ENCODE results near the gene CMTM1. TPM values are rescaled to one million over a fixed set of nuclear protein-coding genes. Genes with fewer than 3 reads are reported as not detected.

CMTM1 gene
- total and polyA plus RNA-seq, 11 donors = 0.40 to 2.4 (median 1.1) TPM; not detected in 2

DNA sequence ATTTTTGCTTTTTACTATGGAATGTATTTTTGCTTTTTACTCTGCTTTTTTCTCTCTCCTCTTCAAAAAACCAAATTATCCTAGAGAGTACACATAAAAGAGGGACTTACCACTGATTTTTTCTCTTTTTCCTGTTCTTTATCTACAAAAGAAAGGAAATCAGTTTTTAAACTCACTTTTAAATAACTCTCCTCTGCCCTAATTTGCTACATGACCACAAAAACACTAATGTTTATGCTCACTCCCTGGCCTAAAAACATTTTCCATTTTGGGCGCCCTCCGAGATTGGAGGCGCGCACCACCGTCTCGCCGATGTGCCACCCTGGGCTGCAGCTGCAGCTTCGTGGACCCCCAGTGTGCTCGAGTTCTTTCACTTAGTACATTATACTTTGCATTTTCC lies 17.4 kb upstream of the CMTM1 start:
- peaks cover 0 to 66% (median 43%) of the 10 kb centered on the region in 12 donors for H3K4me1 ChIP-seq

DNA sequence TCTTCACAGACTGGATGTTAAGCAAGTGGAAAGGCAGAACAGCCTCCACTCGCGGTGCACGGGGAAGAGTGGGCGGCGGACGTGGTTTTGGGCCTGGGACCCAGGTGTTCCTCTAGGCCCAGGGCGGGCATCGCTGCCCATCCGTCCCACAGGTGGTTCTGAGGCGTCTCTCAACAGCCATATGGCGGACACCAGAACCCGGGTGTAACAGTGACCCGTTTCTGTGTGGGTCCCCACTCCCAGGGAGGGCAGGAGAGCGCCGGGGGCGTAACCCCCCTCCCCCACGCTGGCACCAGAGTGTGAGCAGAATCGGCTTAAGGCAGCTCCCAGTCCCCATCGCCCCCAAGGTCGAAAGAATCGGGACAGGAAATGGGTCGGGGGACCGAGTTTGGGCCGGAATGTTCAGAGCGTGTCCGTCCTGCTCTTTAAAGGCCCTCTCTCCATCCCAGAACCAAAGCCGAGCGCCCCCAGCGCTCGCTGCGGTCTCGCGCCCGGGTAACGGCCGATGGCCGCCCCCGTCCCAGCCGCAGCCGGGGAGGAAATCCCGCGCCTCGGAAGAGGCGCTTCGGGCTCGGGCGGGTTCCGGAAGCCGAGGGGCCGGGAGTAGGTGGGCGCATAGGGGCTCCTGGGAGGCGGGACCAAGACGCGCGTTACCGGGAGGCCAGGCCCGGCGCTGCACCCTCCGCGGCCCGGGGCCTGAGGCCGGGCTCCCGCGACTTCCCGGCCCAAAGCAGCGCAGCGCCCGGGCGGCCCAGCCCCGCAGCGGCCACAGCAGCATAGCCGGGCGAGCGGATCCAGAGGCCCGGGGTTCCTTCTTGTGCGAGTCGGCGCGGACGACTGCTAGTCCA lies 16.7 kb upstream of the CMTM1 start, which contains the start of gene TK2:
Gene TK2, minus strand, starts transcription at position 839 of the 848 bp plus-strand sequence. Its CDS starts 61 bp downstream, at position 778.
- Histone ChIP-seq H3K4me1 (peaks cover 0 to 66% (median 44%) of the 10 kb centered on the region in 12 donors), H3K9me3 (no peaks in the 10 kb centered on the region), H3K36me3 (peaks cover 0 to 26% (median 8%) of the 10 kb centered on the region in 9 donors), H3K27ac (peak within 1 kb of the TSS; percentile 88 to 99 (median 97)), H3K4me3 (peak within 1 kb of the TSS; percentile 36 to 95 (median 76)), H3K27me3 (no peaks in the 10 kb centered on the region)
- intact Hi-C loops (cut with DNase I) = loop anchor here in 7 of 10 donors (2.0 to 10.0 kb wide), 9 partner anchors 32 to 187 kb away; partner anchors contain the start of gene CMTM3 (in 2 of the 7)
- peak in 1 of 2 donors; percentile 62 for TF ChIP-seq POLR2A (IDR thresholded peaks at IDR 0.05)
- TF ChIP-seq, protein P1, sequence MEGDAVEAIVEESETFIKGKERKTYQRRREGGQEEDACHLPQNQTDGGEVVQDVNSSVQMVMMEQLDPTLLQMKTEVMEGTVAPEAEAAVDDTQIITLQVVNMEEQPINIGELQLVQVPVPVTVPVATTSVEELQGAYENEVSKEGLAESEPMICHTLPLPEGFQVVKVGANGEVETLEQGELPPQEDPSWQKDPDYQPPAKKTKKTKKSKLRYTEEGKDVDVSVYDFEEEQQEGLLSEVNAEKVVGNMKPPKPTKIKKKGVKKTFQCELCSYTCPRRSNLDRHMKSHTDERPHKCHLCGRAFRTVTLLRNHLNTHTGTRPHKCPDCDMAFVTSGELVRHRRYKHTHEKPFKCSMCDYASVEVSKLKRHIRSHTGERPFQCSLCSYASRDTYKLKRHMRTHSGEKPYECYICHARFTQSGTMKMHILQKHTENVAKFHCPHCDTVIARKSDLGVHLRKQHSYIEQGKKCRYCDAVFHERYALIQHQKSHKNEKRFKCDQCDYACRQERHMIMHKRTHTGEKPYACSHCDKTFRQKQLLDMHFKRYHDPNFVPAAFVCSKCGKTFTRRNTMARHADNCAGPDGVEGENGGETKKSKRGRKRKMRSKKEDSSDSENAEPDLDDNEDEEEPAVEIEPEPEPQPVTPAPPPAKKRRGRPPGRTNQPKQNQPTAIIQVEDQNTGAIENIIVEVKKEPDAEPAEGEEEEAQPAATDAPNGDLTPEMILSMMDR (IDR thresholded peaks at IDR 0.05) = peak in 7 of 12 donors; percentile 3 to 53 (median 33)
- ATAC-seq = peak; percentile 29 to 73 (median 66)
- 3 to 7% (median 5%) methylated on average over 39 to 80 of the region's 80 CpGs for WGBS, 4 donors
- DNase-seq = peak; percentile 73 to 89 (median 79)

More for the DNA sequence above, 17.4 kb upstream of the CMTM1 start:
- intact Hi-C loops (cut with DNase I) = loop anchor here in 2 of 10 donors (2.0 kb wide), 1 partner anchor 32 kb away; no protein-coding TSS in a partner anchor
- peak overlapping the region in 11 of 12 donors; percentile 65 to 95 (median 76) for H3K4me3 ChIP-seq
- ATAC-seq (no peak), DNase-seq (no peak)
- no peaks in the 10 kb centered on the region for H3K27me3 ChIP-seq
- H3K36me3 ChIP-seq = peaks cover 0 to 32% (median 14%) of the 10 kb centered on the region in 9 donors
- H3K27ac ChIP-seq = peak overlapping the region; percentile 88 to 99 (median 97)
- no peak for TF ChIP-seq POLR2A (IDR thresholded peaks at IDR 0.05)
- TF ChIP-seq, protein P1 (IDR thresholded peaks at IDR 0.05) = no peak
- 64 to 77% (median 69%) methylated on average over 9 of the region's 9 CpGs for WGBS, 4 donors
- no peaks in the 10 kb centered on the region for H3K9me3 ChIP-seq

DNA sequence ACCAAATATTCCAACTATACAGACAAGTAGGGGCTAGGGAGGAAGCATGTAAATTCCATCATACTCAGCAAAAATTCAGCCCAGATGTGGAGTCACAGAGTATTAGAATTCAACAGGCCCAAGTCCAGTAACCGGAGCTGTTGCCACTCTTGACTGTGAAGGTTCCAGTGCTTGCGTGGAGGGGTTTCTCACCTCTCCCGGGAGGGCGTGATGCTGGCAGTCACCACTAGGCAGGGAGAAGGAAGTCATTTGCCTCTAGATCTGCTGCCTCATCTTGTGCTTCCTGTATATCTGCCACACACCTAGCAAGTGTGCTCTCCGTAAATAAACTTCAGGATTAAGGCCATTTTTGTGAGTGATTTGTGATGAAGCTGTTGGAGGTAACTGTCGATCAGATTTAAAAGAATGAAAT lies 14.9 kb upstream of the CMTM1 start:
- Histone ChIP-seq H3K36me3 (peaks cover 0 to 7% (median 0%) of the 10 kb centered on the region in 9 donors), H3K9me3 (no peaks in the 10 kb centered on the region), H3K4me1 (peaks cover 0 to 73% (median 45%) of the 10 kb centered on the region in 12 donors), H3K27me3 (no peaks in the 10 kb centered on the region), H3K27ac (peak overlapping the region in 9 of 12 donors; percentile 84 to 99 (median 93)), H3K4me3 (peak overlapping the region in 3 of 12 donors; percentile 65 to 78 (median 66))
- ATAC-seq = no peak
- peak in 1 of 5 donors; percentile 68 for DNase-seq
- no peak for TF ChIP-seq POLR2A (IDR thresholded peaks at IDR 0.05)
- TF ChIP-seq, protein P1 (IDR thresholded peaks at IDR 0.05) = peak in 5 of 12 donors; percentile 5 to 20 (median 6)
- intact Hi-C loops (cut with DNase I) = loop anchor here in 6 of 10 donors (2.0 to 10.0 kb wide), 9 partner anchors 34 to 189 kb away; partner anchors contain the start of gene CMTM3 (in 2 of the 6)
- 43 to 50% (median 49%) methylated on average over 6 of the region's 6 CpGs for WGBS, 4 donors

Data from heart left ventricle (tissue), 16 donors.